ENCODE results near the gene FES. TPM values are rescaled to one million over a fixed set of nuclear protein-coding genes. Genes with fewer than 3 reads are reported as not detected.

Gene FES
- total RNA-seq, 1 donor from 2014 or later: 48.0 TPM

DNA sequence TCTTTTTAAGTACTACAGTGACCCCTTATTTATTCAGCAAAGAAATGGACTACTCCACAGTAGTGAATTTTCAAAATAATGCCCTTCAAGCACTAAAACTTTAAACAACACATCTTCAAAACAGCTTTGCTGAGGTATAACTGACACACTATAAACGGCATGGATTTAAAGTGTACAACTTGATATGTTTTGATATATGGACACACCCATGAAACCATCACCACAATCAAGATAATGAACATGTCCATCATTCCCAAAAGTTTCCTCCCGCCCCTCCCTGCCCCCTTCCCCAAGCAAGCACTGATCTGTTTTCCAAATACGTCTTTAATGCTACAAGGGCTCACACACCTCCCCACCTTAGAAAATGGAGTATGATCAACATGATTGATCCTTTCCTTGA is 17.5 kb upstream of the FES start:
- no peak for DNase-seq
- ATAC-seq: no peak
- H3K4me1 ChIP-seq: peaks cover 31% of the 10 kb centered on the region

DNA sequence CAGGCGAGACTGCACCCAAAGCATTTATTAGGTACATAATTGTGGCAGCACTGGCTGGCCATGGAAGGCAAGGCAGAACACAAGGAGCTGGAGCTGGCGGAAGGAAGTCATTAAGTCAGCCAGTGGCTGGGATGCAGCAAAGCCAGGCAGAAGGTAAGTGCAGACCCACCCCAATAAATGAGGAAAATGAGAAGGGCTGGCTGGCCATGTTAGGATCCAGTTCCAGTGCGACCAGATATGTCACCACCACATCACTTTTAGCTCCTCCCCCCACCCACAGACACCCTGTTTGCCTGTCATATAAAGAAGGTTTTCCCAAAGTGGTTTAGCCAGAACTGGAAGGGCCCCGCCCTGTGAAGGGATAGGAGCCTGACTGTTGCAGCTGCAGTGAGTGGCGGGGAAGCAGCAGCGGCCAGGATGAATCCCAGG is 16.0 kb upstream of the FES start, which contains the start of gene FURIN:
FURIN (plus strand) TSS at position 328 of the 429 bp plus-strand sequence. CDS start 7,153 bp downstream, outside the sequence.
- Histone ChIP-seq H3K36me3 (no peaks in the 10 kb centered on the region), H3K27ac (peak within 1 kb of the TSS; percentile 96), H3K27me3 (no peaks in the 10 kb centered on the region), H3K4me1 (peaks cover 41% of the 10 kb centered on the region), H3K4me3 (no peak within 1 kb of the TSS), H3K9me3 (no peaks in the 10 kb centered on the region)
- intact Hi-C loops (cut with DNase I): no loop called here
- no peak for ATAC-seq
- TF ChIP-seq, protein P1, sequence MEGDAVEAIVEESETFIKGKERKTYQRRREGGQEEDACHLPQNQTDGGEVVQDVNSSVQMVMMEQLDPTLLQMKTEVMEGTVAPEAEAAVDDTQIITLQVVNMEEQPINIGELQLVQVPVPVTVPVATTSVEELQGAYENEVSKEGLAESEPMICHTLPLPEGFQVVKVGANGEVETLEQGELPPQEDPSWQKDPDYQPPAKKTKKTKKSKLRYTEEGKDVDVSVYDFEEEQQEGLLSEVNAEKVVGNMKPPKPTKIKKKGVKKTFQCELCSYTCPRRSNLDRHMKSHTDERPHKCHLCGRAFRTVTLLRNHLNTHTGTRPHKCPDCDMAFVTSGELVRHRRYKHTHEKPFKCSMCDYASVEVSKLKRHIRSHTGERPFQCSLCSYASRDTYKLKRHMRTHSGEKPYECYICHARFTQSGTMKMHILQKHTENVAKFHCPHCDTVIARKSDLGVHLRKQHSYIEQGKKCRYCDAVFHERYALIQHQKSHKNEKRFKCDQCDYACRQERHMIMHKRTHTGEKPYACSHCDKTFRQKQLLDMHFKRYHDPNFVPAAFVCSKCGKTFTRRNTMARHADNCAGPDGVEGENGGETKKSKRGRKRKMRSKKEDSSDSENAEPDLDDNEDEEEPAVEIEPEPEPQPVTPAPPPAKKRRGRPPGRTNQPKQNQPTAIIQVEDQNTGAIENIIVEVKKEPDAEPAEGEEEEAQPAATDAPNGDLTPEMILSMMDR (IDR thresholded peaks at IDR 0.05): no peak
- DNase-seq: no peak

More for the DNA sequence above, 17.5 kb upstream of the FES start:
- intact Hi-C loops (cut with DNase I): no loop called here
- H3K36me3 ChIP-seq: no peaks in the 10 kb centered on the region
- no peaks in the 10 kb centered on the region for H3K27me3 ChIP-seq
- TF ChIP-seq, protein P1 (IDR thresholded peaks at IDR 0.05): no peak
- H3K27ac ChIP-seq: peak overlapping the region; percentile 43
- no peaks in the 10 kb centered on the region for H3K9me3 ChIP-seq
- H3K4me3 ChIP-seq: no peak overlapping the region

DNA sequence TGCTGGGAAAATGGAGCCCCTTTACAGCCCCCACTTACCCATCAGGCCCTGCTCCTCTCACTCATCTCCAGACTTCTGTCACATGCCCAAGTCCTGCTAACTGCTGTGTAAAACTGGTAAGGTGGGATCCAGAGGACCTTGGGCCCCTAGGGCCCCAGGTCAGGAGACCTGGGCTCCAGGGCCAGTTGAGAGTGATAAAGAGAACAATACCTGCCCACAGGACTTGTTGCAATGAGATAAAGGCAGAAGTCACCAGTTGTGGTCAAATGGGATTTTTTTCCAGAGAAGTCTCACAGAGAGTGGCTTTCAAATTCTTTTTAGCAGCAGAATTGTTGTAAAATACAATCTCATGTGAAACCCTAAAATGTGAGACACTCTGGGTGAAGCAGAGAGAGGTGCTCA is 15.2 kb upstream of the FES start:
- DNase-seq (no peak), ATAC-seq (no peak)
- H3K9me3 ChIP-seq: no peaks in the 10 kb centered on the region
- H3K27ac ChIP-seq: peak overlapping the region; percentile 96
- intact Hi-C loops (cut with DNase I): no loop called here
- H3K4me3 ChIP-seq: no peak overlapping the region
- H3K36me3 ChIP-seq: no peaks in the 10 kb centered on the region
- H3K4me1 ChIP-seq: peaks cover 49% of the 10 kb centered on the region
- no peaks in the 10 kb centered on the region for H3K27me3 ChIP-seq
- TF ChIP-seq, protein P1 (IDR thresholded peaks at IDR 0.05): no peak

DNA sequence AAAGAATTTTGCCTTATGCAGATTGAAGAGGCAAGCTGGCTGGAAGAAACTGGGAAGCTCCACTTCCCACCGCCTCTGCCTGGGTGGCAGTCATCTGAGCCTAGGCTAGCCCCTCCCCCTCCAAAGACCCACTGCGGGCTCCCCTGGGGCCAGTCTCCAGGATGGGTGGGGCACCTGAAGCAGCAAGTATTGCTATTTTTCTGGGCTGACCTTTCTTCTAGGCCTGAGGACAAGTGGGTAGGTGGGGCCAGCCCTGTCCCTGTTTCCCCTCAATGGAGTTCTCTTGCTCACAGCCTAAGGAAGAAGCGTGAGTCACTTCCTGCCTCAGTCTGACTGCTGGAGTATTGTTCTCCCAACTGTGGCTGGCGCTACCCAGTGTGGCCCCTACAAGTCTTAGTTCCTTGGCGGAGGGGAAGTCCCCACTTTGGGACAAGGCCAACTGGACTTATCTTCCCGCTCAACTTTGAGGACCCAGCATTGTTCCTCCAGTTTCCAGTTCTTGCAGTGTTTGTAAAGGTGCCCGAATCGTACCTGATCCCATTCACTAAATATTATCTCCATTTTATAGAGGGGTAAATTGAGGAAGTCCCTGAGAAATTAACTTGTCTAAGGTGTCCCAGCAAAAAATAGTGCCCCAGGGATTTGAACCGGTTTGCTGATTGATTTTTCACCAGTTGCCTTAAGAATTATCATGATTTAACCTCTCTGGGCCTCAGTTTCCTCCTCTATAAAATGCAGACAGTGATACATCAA is 14.5 kb upstream of the FES start:
- Histone ChIP-seq H3K9me3 (no peaks in the 10 kb centered on the region), H3K27ac (peak overlapping the region; percentile 96), H3K27me3 (no peaks in the 10 kb centered on the region), H3K4me1 (peaks cover 56% of the 10 kb centered on the region), H3K4me3 (peak overlapping the region; percentile 85), H3K36me3 (no peaks in the 10 kb centered on the region)
- DNase-seq (peak; percentile 90), ATAC-seq (peak; percentile 80)
- TF ChIP-seq, protein P1 (IDR thresholded peaks at IDR 0.05): no peak
- intact Hi-C loops (cut with DNase I): loop anchor here (10.0 kb wide), 1 partner anchor 155 kb away; the partner anchor contains the start of gene BLM

DNA sequence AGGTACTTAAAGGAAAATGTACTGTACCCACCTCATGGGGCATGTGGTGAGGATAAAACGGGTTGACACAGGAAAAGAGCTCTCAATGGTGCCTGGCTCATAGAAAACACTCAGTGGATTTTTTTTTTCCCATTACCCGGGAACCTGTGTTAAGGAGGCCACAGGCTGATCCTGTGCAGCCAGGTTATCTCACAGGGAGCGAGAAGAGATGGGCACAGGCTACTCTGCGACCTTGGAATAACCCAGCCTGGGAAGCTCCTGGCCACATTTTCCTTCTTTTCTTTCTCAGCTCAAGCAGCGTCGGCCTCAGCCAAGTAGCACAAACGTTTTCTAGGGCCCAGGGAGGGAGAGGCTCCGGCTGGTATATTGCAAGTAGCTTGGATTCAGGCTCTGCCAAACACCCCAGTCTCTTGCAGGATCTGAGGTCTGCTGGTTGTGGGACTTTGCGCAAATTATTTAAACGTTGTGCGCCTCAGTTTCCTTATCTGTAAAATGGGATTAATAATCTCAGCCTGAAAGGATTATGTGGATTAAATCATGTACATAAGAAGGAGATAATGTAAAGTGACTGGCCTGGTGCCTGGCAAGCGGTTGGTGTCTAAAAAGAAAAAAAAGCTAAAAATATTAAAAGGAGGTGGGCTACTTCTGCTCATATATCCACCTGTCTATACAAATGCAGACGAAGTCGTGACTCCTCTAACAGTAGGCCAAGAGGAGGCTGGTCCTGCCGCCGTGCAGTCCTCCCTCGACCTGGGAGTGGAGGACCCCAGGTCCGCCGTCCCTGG is 13.8 kb upstream of the FES start:
- Histone ChIP-seq H3K27me3 (no peaks in the 10 kb centered on the region), H3K9me3 (no peaks in the 10 kb centered on the region), H3K27ac (peak overlapping the region; percentile 96), H3K4me3 (peak overlapping the region; percentile 85), H3K36me3 (peaks cover 1% of the 10 kb centered on the region), H3K4me1 (peaks cover 57% of the 10 kb centered on the region)
- TF ChIP-seq, protein P1 (IDR thresholded peaks at IDR 0.05): no peak
- no peak for ATAC-seq
- no peak for DNase-seq
- intact Hi-C loops (cut with DNase I): loop anchor here (10.0 kb wide), 1 partner anchor 156 kb away; the partner anchor contains the start of gene BLM
